Measurements from ENCODE around the gene WDR43. TPM values are rescaled to one million over a fixed set of nuclear protein-coding genes. Genes with fewer than 3 reads are reported as not detected.

Gene WDR43
- total RNA-seq, 4 donors from 2014 or later: 21.5 to 53.0 (median 31.0) TPM

- intact Hi-C loops (cut with DNase I): no loop called here
- Histone ChIP-seq H3K27ac (replicated peaks in 1 of 4) (peak overlapping the region; percentile 60 to 74 (median 71)), H3K27me3 (no peaks in the 10 kb centered on the region), H3K36me3 (no peaks in the 10 kb centered on the region), H3K4me1 (peaks cover 6 to 60% (median 58%) of the 10 kb centered on the region in 4 donors), H3K4me3 (no peak overlapping the region), H3K9me3 (no peaks in the 10 kb centered on the region)
- 77% methylated on average over 5 of the region's 5 CpGs for WGBS
- TF ChIP-seq CTCF (IDR thresholded peaks at IDR 0.05) (no peak), POLR2A (IDR thresholded peaks at IDR 0.05; ENCODE audit: low read depth) (no peak), EP300 (IDR thresholded peaks at IDR 0.05) (no peak), POLR2AphosphoS5 (IDR thresholded peaks at IDR 0.05) (no peak)
- no peak for DNase-seq (ENCODE audit: extremely low spot score)
Measured at GRCh38 chr2:28989973-28990372, 95.5 kb downstream of the WDR43 start.

GRCh38 chr2:28990445-28990844, 96.0 kb downstream of the WDR43 start:
- WGBS: 80% methylated on average over 16 of the region's 16 CpGs
- H3K27ac ChIP-seq (replicated peaks in 1 of 4): peak overlapping the region; percentile 60 to 74 (median 71)
- H3K4me1 ChIP-seq: peaks cover 6 to 60% (median 58%) of the 10 kb centered on the region in 4 donors
- TF ChIP-seq CTCF (IDR thresholded peaks at IDR 0.05) (no peak), EP300 (IDR thresholded peaks at IDR 0.05) (no peak), POLR2A (IDR thresholded peaks at IDR 0.05; ENCODE audit: low read depth) (no peak), POLR2AphosphoS5 (IDR thresholded peaks at IDR 0.05) (no peak)
- no peaks in the 10 kb centered on the region for H3K9me3 ChIP-seq
- H3K27me3 ChIP-seq: no peaks in the 10 kb centered on the region
- no peak for DNase-seq (ENCODE audit: extremely low spot score)
- intact Hi-C loops (cut with DNase I): no loop called here
- no peak overlapping the region for H3K4me3 ChIP-seq
- no peaks in the 10 kb centered on the region for H3K36me3 ChIP-seq

GRCh38 chr2:28991021-28991420, 96.6 kb downstream of the WDR43 start:
- intact Hi-C loops (cut with DNase I): no loop called here
- WGBS: 25% methylated on average over 4 of the region's 4 CpGs
- Histone ChIP-seq H3K9me3 (no peaks in the 10 kb centered on the region), H3K36me3 (no peaks in the 10 kb centered on the region), H3K4me1 (peaks cover 6 to 62% (median 59%) of the 10 kb centered on the region in 4 donors), H3K27me3 (no peaks in the 10 kb centered on the region), H3K4me3 (no peak overlapping the region), H3K27ac (replicated peaks in 1 of 4) (peak overlapping the region; percentile 60 to 74 (median 71))
- DNase-seq (ENCODE audit: extremely low spot score): no peak
- TF ChIP-seq POLR2AphosphoS5 (IDR thresholded peaks at IDR 0.05): peak in 1 of 2 donors; percentile 42
- no peak for TF ChIP-seq EP300 (IDR thresholded peaks at IDR 0.05)

GRCh38 chr2:28991460-28991859, 97.0 kb downstream of the WDR43 start:
- TF ChIP-seq POLR2AphosphoS5 (IDR thresholded peaks at IDR 0.05) (no peak), POLR2A (IDR thresholded peaks at IDR 0.05; ENCODE audit: low read depth) (no peak), EP300 (IDR thresholded peaks at IDR 0.05) (no peak), CTCF (IDR thresholded peaks at IDR 0.05) (no peak)
- H3K27me3 ChIP-seq: no peaks in the 10 kb centered on the region
- peak overlapping the region; percentile 60 to 74 (median 71) for H3K27ac ChIP-seq (replicated peaks in 1 of 4)
- no peak overlapping the region for H3K4me3 ChIP-seq
- no peaks in the 10 kb centered on the region for H3K9me3 ChIP-seq
- DNase-seq (ENCODE audit: extremely low spot score): no peak
- 55% methylated on average over 8 of the region's 9 CpGs for WGBS
- H3K4me1 ChIP-seq: peaks cover 6 to 61% (median 55%) of the 10 kb centered on the region in 4 donors
- H3K36me3 ChIP-seq: no peaks in the 10 kb centered on the region
- intact Hi-C loops (cut with DNase I): no loop called here

- 60% methylated on average over 6 of the region's 6 CpGs for WGBS
- no peak overlapping the region for H3K4me3 ChIP-seq
- H3K9me3 ChIP-seq: no peaks in the 10 kb centered on the region
- H3K36me3 ChIP-seq: no peaks in the 10 kb centered on the region
- no peak for TF ChIP-seq POLR2A (IDR thresholded peaks at IDR 0.05; ENCODE audit: low read depth)
- TF ChIP-seq EP300 (IDR thresholded peaks at IDR 0.05): no peak
- TF ChIP-seq CTCF (IDR thresholded peaks at IDR 0.05): no peak
- TF ChIP-seq POLR2AphosphoS5 (IDR thresholded peaks at IDR 0.05): no peak
- peaks cover 6 to 67% (median 51%) of the 10 kb centered on the region in 4 donors for H3K4me1 ChIP-seq
- H3K27me3 ChIP-seq: no peaks in the 10 kb centered on the region
- intact Hi-C loops (cut with DNase I): no loop called here
- peak overlapping the region; percentile 48 to 74 (median 71) for H3K27ac ChIP-seq (replicated peaks in 1 of 4)
- no peak for DNase-seq (ENCODE audit: extremely low spot score)
Measured at GRCh38 chr2:28993206-28993960, 98.9 kb downstream of the WDR43 start.
